Endothelial cell (in vitro differentiated cells): ENCODE measurements around the gene ZNF320. TPM values are rescaled to one million over a fixed set of nuclear protein-coding genes. Genes with fewer than 3 reads are reported as not detected.
"Not testable (repeated sequence)": the region's sequence is repeated elsewhere in the genome, so short reads cannot be mapped to it uniquely, and the experiment has no call there.

ENCODE experiments used
- DNase-seq: peaks from one replicate; pipeline ENCODE4 v3.0.0; 2021; ENCODE audit warnings: low spot score
- H3K27ac Mint-ChIP-seq: one replicate; pipeline ENCODE4 v1.8.0; 2021; ENCODE audit warnings: mixed read lengths, inconsistent platforms; ENCODE audit not compliant: unreplicated experiment
- H3K27me3 Mint-ChIP-seq: one replicate; pipeline ENCODE4 v1.8.0; 2021; ENCODE audit warnings: mild to moderate bottlenecking, moderate library complexity, mixed read lengths, inconsistent platforms; ENCODE audit not compliant: unreplicated experiment
- H3K36me3 Mint-ChIP-seq: one replicate; pipeline ENCODE4 v1.8.0; 2021; ENCODE audit warnings: mild to moderate bottlenecking, low read depth, mixed read lengths, inconsistent platforms; ENCODE audit not compliant: unreplicated experiment
- H3K4me1 Mint-ChIP-seq: one replicate; pipeline ENCODE4 v1.8.0; 2021; ENCODE audit warnings: mild to moderate bottlenecking, mixed read lengths, inconsistent platforms; ENCODE audit not compliant: unreplicated experiment
- H3K4me3 Mint-ChIP-seq: one replicate; pipeline ENCODE4 v1.8.0; 2021; ENCODE audit warnings: mild to moderate bottlenecking, mixed read lengths, inconsistent platforms; ENCODE audit not compliant: unreplicated experiment
- H3K9me3 Mint-ChIP-seq: one replicate; pipeline ENCODE4 v1.8.0; 2021; ENCODE audit warnings: mixed read lengths, inconsistent platforms; ENCODE audit not compliant: unreplicated experiment
- CTCF ChIP-seq: fragments of 200-600 bp; sonication (generic); IDR thresholded peaks from one replicate; pipeline ENCODE4 v1.5.0; 2021; ENCODE audit warnings: antibody characterized with exemption; ENCODE audit not compliant: unreplicated experiment
- total RNA-seq: library from RNA; stranded (reverse); fragmentation: NEBNext Ultra II Directional; extraction: Animal tissue kit (Norgen Biotek cat#: 25700); gene quantifications from one replicate; pipeline ENCODE4 v1.2.1, GENCODE V29; 2021; ENCODE audit not compliant: unreplicated experiment

Gene ZNF320
- total RNA-seq, 1 donor from 2014 or later = 34.7 TPM

GRCh38 chr19:52938761-52939160, 41.3 kb upstream of the ZNF320 start:
- Mint-ChIP-seq H3K27ac (no peak overlapping the region), H3K27me3 (peaks cover 9% of the 10 kb centered on the region), H3K4me3 (peak overlapping the region; percentile 22), H3K36me3 (peaks cover 19% of the 10 kb centered on the region), H3K9me3 (no peaks in the 10 kb centered on the region), H3K4me1 (peaks cover 39% of the 10 kb centered on the region)
- DNase-seq = no peak
- TF ChIP-seq CTCF = no peak

- peaks cover 19% of the 10 kb centered on the region for H3K36me3 Mint-ChIP-seq
- H3K27ac Mint-ChIP-seq = peak overlapping the region; percentile 91
- H3K4me3 Mint-ChIP-seq = peak overlapping the region; percentile 26
- peaks cover 36% of the 10 kb centered on the region for H3K4me1 Mint-ChIP-seq
- TF ChIP-seq CTCF = no peak
- peaks cover 9% of the 10 kb centered on the region for H3K27me3 Mint-ChIP-seq
- H3K9me3 Mint-ChIP-seq = no peaks in the 10 kb centered on the region
- no peak for DNase-seq
These were observed 39.5 kb upstream of the ZNF320 start for GRCh38 chr19:52936954-52937325.

GRCh38 chr19:52936151-52936953, 38.9 kb upstream of the ZNF320 start:
- TF ChIP-seq CTCF = no peak
- Mint-ChIP-seq H3K9me3 (no peaks in the 10 kb centered on the region), H3K27ac (peak overlapping the region; percentile 91), H3K4me1 (peaks cover 30% of the 10 kb centered on the region), H3K4me3 (peak overlapping the region; percentile 26), H3K27me3 (peaks cover 6% of the 10 kb centered on the region), H3K36me3 (peaks cover 14% of the 10 kb centered on the region)
- no peak for DNase-seq

- Mint-ChIP-seq H3K27me3 (peaks cover 6% of the 10 kb centered on the region), H3K27ac (no peak overlapping the region), H3K9me3 (no peaks in the 10 kb centered on the region), H3K4me1 (peaks cover 28% of the 10 kb centered on the region), H3K36me3 (peaks cover 11% of the 10 kb centered on the region), H3K4me3 (no peak overlapping the region)
- no peak for DNase-seq
- TF ChIP-seq CTCF = no peak
These were observed 38.0 kb upstream of the ZNF320 start for GRCh38 chr19:52935434-52935833.

GRCh38 chr19:52924641-52925040, 27.2 kb upstream of the ZNF320 start:
- H3K27me3 Mint-ChIP-seq, H3K27ac Mint-ChIP-seq, H3K9me3 Mint-ChIP-seq, DNase-seq: not testable (repeated sequence)
- peaks cover 24% of the 10 kb centered on the region for H3K36me3 Mint-ChIP-seq
- peaks cover 21% of the 10 kb centered on the region for H3K4me1 Mint-ChIP-seq
- peak overlapping the region; percentile 2 for H3K4me3 Mint-ChIP-seq
